Vagina (tissue), 2 donors: ENCODE data around the gene MGST3.
"Not testable (repeated sequence)": the region's sequence is repeated elsewhere in the genome, so short reads cannot be mapped to it uniquely, and the experiment has no call there.

Experiments used
- CTCF ChIP-seq, 3 experiments: fragments of 450-650 bp in 2 of 3; fragments of 200-600 bp in 1 of 3; sonication (generic) in 1 of 3; IDR thresholded peaks; one replicate each; pipeline ENCODE4 v1.5.1; 2017 to 2019; ENCODE audit warnings: antibody characterized with exemption in 3 of 3, mild to moderate bottlenecking in 2 of 3, moderate library complexity in 2 of 3
- POLR2A ChIP-seq, 2 donors: fragments of 450-650 bp; IDR thresholded peaks; one replicate each; pipeline ENCODE4 v1.6.1; 2017; ENCODE audit warnings: antibody characterized with exemption in 2 of 2, mild to moderate bottlenecking in 2 of 2, moderate library complexity in 2 of 2
- POLR2AphosphoS5 ChIP-seq, 2 donors: sonication (generic); formaldehyde crosslinking; IDR thresholded peaks; one replicate each; pipeline ENCODE4 v1.9.0; 2017; ENCODE audit warnings: antibody characterized with exemption in 2 of 2, mild to moderate bottlenecking in 2 of 2, low read depth in 1 of 2; ENCODE audit not compliant: insufficient read depth in 1 of 2

- TF ChIP-seq CTCF (IDR thresholded peaks at IDR 0.05); POLR2AphosphoS5 (IDR thresholded peaks at IDR 0.05; ENCODE audit: insufficient read depth in 1 of 2, low read depth in 1 of 2); POLR2A (IDR thresholded peaks at IDR 0.05): not testable (repeated sequence)
Measured at GRCh38 chr1:165658766-165659580, 27.9 kb downstream of the MGST3 start.
